Muscle layer of duodenum (tissue), 2 donors: ENCODE measurements around the gene ATP5F1B.

ENCODE experiments used
- H3K27ac ChIP-seq: one replicate; pipeline ENCODE4 v1.7.0; 2013; ENCODE audit warnings: mild to moderate bottlenecking, low read length
- H3K27me3 ChIP-seq: one replicate; pipeline ENCODE4 v1.7.0; 2013; ENCODE audit warnings: low read depth, mild to moderate bottlenecking, control low read depth, low read length
- H3K36me3 ChIP-seq, 2 donors: one replicate each; pipeline ENCODE4 v1.7.0; 2013; ENCODE audit warnings: low read length in 2 of 2, control low read depth in 1 of 2, mild to moderate bottlenecking in 1 of 2; ENCODE audit not compliant: insufficient read depth in 2 of 2, control insufficient read depth in 1 of 2
- H3K4me1 ChIP-seq, 2 donors: one replicate each; pipeline ENCODE4 v1.7.0; 2013; ENCODE audit warnings: low read length in 2 of 2, mild to moderate bottlenecking in 2 of 2, control low read depth in 1 of 2, moderate library complexity in 1 of 2; ENCODE audit not compliant: insufficient read depth in 2 of 2, control insufficient read depth in 1 of 2
- H3K4me3 ChIP-seq, 2 donors: one replicate each; pipeline ENCODE4 v1.7.0; 2013; ENCODE audit warnings: low read length in 2 of 2, low read depth in 1 of 2, mild to moderate bottlenecking in 1 of 2
- H3K9me3 ChIP-seq, 2 donors: one replicate each; pipeline ENCODE4 v1.7.0; 2013; ENCODE audit warnings: low read length in 2 of 2, control low read depth in 1 of 2, mild to moderate bottlenecking in 1 of 2; ENCODE audit not compliant: control insufficient read depth in 1 of 2
- donor health status: healthy.

ATP5F1B gene

DNA sequence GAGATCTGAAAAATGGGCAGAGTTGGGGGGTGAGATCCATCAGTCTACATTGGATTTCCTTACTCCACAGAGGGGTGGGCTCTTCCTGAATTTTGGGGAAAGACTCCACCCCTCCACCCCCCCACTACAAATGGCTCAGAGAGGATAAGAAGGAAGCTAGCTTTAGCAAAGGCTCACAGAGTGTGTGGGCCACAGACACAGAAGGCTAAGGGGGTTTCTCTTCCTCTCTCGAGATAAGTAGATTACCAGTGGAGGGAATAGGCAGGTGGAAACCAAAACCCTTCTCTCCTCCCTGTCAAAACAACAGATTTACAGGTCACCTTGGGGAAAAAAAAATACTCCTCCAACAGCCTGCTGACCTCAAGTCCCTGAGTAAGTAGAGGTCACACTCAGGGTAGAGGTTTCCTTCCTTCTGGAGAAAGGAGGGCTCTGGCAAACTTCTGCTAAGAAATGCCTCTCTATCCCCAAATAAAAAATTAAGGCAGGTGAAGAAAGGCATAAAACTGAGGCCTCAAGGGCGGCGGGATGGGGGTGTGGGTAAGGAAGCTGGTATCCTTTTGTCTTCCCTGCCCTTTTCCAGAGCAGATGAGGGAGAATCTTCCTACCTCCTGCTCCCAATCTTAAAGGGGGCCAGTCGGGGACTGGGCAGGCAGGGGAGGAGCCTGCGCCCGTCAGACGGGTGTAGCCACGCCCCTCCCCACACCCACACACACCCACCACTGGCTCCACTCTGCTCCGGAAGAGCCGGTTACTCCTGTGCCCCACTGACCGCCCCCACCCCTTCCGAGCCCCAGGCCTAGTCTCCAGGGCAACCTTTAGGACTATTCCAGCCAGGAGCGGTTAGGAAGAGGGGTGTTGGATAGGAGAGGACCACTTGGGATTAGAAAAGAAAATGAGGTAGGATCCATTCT, 13.7 kb downstream of the ATP5F1B start:
- Histone ChIP-seq H3K36me3 (peaks cover 0 to 14% of the 10 kb centered on the region in 2 donors), H3K9me3 (no peaks in the 10 kb centered on the region), H3K4me3 (peak overlapping the region; percentile 51 to 80), H3K27ac (peak overlapping the region; percentile 34), H3K27me3 (no peaks in the 10 kb centered on the region), H3K4me1 (peaks cover 22 to 56% of the 10 kb centered on the region in 2 donors)

- Histone ChIP-seq H3K4me1 (peaks cover 22 to 66% of the 10 kb centered on the region in 2 donors), H3K27me3 (no peaks in the 10 kb centered on the region), H3K4me3 (peak within 1 kb of the TSS; percentile 94 to 97), H3K9me3 (no peaks in the 10 kb centered on the region), H3K36me3 (peaks cover 9 to 13% of the 10 kb centered on the region in 2 donors), H3K27ac (peak within 1 kb of the TSS; percentile 97)
Measured at GRCh38 chr12:56630180-56630632, 15.6 kb downstream of the ATP5F1B start, which contains the start of gene BAZ2A. Gene BAZ2A, minus strand, starts transcription at chr12:56630326. Its CDS starts 12,796 bp downstream, at chr12:56617530.

DNA sequence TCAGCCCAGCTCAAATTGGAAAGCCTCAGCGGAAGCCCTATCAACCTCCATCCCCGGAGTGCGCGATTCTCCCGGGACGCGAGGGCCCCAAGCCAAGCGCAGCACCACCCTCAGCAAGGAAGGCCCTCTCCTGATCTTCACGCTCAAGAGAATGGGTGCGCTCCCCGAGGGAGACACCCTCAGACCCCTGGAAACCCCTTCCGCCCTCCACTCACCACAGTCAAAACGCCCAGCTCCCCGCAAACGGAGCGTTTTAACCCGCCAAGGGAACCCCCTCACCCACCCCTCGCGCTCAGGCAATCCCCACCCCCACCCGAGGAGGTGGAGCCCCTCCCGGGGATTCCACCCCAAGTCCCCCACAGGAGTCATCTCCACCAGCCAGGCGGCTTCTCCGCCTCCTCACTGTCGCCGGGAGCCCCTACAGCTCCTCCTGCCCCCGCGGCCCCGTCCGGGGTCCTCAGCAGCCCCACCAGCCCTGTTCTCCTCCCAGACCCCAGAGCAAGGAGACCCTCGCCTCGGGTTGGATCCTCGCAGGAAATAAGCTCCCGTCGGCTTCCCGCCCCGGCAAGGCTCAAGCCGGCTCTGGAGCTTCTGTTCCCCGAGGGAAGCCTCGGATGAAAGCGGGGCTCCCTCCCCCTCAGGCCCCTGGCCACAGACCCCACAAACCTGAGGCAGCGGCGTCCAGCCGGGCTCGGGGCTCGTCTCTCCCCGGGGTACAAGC, 16.2 kb downstream of the ATP5F1B start:
- peak overlapping the region; percentile 97 for H3K27ac ChIP-seq
- no peaks in the 10 kb centered on the region for H3K27me3 ChIP-seq
- peaks cover 22 to 70% of the 10 kb centered on the region in 2 donors for H3K4me1 ChIP-seq
- peak overlapping the region; percentile 94 to 97 for H3K4me3 ChIP-seq
- H3K36me3 ChIP-seq, result peaks cover 9 to 13% of the 10 kb centered on the region in 2 donors
- no peaks in the 10 kb centered on the region for H3K9me3 ChIP-seq

- Histone ChIP-seq H3K36me3 (peaks cover 9 to 13% of the 10 kb centered on the region in 2 donors), H3K9me3 (no peaks in the 10 kb centered on the region), H3K4me3 (peak overlapping the region; percentile 94 to 97), H3K27me3 (no peaks in the 10 kb centered on the region), H3K4me1 (peaks cover 22 to 71% of the 10 kb centered on the region in 2 donors), H3K27ac (peak overlapping the region; percentile 97)
Measured at GRCh38 chr12:56628671-56629458, 16.9 kb downstream of the ATP5F1B start.

GRCh38 chr12:56626701-56627100, 19.1 kb downstream of the ATP5F1B start:
- Histone ChIP-seq H3K9me3 (no peaks in the 10 kb centered on the region), H3K27ac (peak overlapping the region; percentile 25), H3K4me1 (peaks cover 4 to 65% of the 10 kb centered on the region in 2 donors), H3K27me3 (no peaks in the 10 kb centered on the region), H3K36me3 (peaks cover 9 to 13% of the 10 kb centered on the region in 2 donors), H3K4me3 (no peak overlapping the region)

- peaks cover 0 to 49% of the 10 kb centered on the region in 2 donors for H3K4me1 ChIP-seq
- peaks cover 10 to 19% of the 10 kb centered on the region in 2 donors for H3K36me3 ChIP-seq
- H3K27me3 ChIP-seq, result no peaks in the 10 kb centered on the region
- no peaks in the 10 kb centered on the region for H3K9me3 ChIP-seq
- H3K4me3 ChIP-seq, result no peak overlapping the region
- no peak overlapping the region for H3K27ac ChIP-seq
Measured at GRCh38 chr12:56622535-56622934, 23.2 kb downstream of the ATP5F1B start.

GRCh38 chr12:56616925-56617324, 28.9 kb downstream of the ATP5F1B start:
- Histone ChIP-seq H3K27me3 (no peaks in the 10 kb centered on the region), H3K9me3 (no peaks in the 10 kb centered on the region), H3K27ac (no peak overlapping the region), H3K36me3 (peaks cover 60 to 61% of the 10 kb centered on the region in 2 donors), H3K4me3 (no peak overlapping the region), H3K4me1 (peaks cover 0 to 8% of the 10 kb centered on the region in 2 donors)

DNA sequence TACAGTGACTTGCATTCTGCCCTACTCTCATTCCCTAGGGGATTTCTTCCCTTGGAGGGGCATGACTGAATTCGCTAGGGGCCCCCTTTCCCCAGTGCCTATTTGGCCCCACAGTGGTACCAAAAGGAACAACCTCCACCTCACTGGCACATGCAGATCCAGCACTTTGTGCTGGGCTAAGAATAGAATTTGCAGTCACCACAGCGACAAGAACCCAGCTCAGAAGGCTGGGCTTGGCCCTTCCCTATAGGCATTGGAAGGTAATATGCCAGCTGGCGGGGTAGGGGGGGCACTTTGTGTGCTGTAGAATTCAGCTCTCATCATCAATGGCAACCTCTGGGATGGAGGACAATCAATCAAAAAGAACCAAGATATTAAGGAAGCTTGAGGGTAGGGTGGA, 29.5 kb downstream of the ATP5F1B start:
- no peak overlapping the region for H3K4me3 ChIP-seq
- peaks cover 0 to 8% of the 10 kb centered on the region in 2 donors for H3K4me1 ChIP-seq
- peaks cover 66 to 68% of the 10 kb centered on the region in 2 donors for H3K36me3 ChIP-seq
- no peaks in the 10 kb centered on the region for H3K9me3 ChIP-seq
- no peaks in the 10 kb centered on the region for H3K27me3 ChIP-seq
- H3K27ac ChIP-seq, result no peak overlapping the region

GRCh38 chr12:56614627-56615026, 31.2 kb downstream of the ATP5F1B start:
- Histone ChIP-seq H3K27me3 (no peaks in the 10 kb centered on the region), H3K9me3 (no peaks in the 10 kb centered on the region), H3K4me1 (peaks cover 0 to 8% of the 10 kb centered on the region in 2 donors), H3K4me3 (no peak overlapping the region), H3K36me3 (peaks cover 79 to 83% of the 10 kb centered on the region in 2 donors), H3K27ac (no peak overlapping the region)

- no peak overlapping the region for H3K27ac ChIP-seq
- peaks cover 77 to 89% of the 10 kb centered on the region in 2 donors for H3K36me3 ChIP-seq
- H3K9me3 ChIP-seq, result no peaks in the 10 kb centered on the region
- H3K27me3 ChIP-seq, result no peaks in the 10 kb centered on the region
- H3K4me1 ChIP-seq, result no peaks in the 10 kb centered on the region
- H3K4me3 ChIP-seq, result no peak overlapping the region
Measured at GRCh38 chr12:56604355-56604754, 41.4 kb downstream of the ATP5F1B start.
